GM19035 (cell line): ENCODE data around the gene TMEM62.
A peak's percentile ranks its signal among the peaks of the same experiment; 100 is the strongest.
"Not testable (repeated sequence)": the region's sequence is repeated elsewhere in the genome, so short reads cannot be mapped to it uniquely, and the experiment has no call there.

ENCODE experiments used
- ATAC-seq: cut with Tn5 transposase; IDR thresholded peaks from one replicate; pipeline ENCODE4 v1.9.1; 2021; ENCODE audit not compliant: unreplicated experiment

TMEM62 gene

DNA sequence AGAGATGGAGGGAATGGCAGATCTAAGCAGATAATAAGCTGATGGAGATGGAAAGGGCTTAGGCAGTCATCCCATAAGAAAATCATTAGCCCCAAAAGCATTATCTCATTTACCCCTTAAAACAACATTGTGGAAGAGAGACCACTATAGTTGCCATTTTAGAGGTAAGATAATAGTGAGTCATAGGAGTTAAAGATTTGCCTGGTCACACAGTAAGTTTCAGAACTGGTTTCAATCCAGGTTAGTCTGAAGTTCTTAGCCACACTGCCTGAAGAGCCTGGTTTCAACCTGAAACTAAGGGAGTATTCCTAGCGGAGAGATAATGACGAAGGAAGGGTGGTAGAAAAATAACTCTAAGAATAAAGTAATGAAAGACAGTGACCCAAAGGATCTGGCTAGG, 14.6 kb upstream of the TMEM62 start:
- no peak for ATAC-seq

- no peak for ATAC-seq
These were observed 11.5 kb upstream of the TMEM62 start for GRCh38 chr15:43121863-43122262.

GRCh38 chr15:43125100-43125661, 8.2 kb upstream of the TMEM62 start:
- no peak for ATAC-seq

DNA sequence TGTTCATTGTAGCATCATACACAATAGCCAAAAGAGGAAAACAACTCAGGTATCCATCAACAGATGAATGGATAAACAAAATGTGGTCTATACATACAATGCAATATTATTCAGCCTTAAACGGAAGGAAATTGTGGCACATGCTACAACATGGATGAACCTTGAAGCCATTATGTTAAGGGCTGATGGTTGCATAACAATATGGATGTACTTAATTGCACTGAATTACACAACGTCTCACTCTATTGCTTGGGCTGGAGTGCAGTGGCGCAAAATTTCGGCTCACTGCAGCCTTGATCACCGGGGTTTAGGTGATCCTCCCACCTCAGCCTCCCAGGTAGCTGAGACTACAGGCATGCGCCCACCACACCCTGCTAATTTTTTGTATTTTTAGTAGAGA, 7.0 kb upstream of the TMEM62 start:
- no peak for ATAC-seq

GRCh38 chr15:43127752-43128151, 5.6 kb upstream of the TMEM62 start:
- no peak for ATAC-seq

DNA sequence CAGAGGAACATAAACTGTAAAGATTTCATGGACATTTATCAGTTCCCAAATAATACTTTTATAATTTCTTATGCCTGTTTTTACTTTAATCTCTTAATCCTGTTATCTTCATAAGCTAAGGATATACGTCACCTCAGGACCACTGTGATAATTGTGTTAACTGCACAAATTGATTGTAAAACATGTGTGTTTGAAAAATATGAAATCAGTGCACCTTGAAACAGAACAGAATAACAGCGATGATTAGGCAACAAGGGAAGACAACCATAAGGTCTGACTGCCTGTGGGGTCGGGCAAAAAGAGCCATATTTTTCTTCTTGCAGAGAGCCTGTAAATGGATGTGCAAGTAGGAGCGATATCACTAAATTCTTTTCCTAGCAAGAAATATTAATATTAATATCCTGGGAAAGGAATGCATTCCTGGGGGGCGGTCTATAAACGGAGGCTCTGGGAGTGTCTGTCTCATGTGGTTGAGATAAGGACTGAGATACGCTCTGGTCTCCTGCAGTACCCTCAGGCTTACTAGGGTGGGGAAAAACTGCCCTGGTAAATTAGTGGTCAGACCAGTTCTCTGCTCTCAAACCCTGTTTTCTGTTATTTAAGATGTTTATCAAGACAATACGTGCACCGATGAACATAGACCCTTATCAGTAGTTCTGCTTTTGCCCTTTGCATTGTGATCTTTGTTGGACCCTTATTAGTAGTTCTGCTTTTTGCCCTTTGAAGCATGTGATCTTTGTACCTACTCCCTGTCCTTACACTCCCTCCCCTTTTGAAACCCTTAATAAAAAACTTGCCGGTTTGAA, 5.0 kb upstream of the TMEM62 start:
- not testable (repeated sequence) for ATAC-seq

- ATAC-seq = no peak
These were observed 4.4 kb upstream of the TMEM62 start for GRCh38 chr15:43128980-43129335.

- no peak for ATAC-seq
These were observed 456 bp upstream of the TMEM62 start for GRCh38 chr15:43132830-43133429.

GRCh38 chr15:43134157-43134635, 810 bp downstream of the TMEM62 start:
- ATAC-seq = peak; percentile 5

- ATAC-seq = no peak
These were observed 2.0 kb downstream of the TMEM62 start for GRCh38 chr15:43135351-43135750.

DNA sequence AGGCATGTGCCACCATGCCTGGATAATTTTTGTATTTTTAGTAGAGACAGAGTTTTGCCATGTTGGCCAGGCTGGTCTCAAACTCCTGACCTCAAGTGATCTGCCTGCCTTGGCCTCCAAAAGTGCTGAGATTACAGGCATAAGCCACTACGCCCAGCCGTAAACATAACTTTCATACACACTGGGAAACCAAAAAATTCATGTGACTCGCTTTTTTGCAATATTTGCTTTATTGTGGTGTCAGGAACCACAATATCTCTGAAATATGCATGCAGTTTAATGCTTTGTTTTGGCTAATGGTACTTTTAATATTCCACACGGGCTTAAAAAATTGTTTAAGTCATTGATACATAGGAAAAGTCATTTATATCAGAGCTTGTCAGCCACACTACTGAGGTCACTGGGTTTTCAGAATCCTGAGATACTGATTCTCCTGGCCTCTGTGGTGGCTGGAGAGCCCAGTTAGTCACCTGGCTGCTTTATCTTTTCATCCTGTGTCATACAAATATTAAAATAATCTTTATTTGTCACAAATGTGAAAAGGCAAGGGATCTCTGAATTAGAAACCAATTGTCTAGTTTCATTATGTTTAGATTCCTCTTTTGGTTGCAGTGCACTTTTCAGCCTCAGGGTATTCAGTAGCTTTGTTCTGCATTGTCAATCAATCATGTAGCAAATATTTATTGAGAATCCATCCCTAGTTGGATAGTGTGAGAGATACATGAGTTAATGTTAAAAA, 10.0 kb downstream of the TMEM62 start:
- ATAC-seq = no peak

DNA sequence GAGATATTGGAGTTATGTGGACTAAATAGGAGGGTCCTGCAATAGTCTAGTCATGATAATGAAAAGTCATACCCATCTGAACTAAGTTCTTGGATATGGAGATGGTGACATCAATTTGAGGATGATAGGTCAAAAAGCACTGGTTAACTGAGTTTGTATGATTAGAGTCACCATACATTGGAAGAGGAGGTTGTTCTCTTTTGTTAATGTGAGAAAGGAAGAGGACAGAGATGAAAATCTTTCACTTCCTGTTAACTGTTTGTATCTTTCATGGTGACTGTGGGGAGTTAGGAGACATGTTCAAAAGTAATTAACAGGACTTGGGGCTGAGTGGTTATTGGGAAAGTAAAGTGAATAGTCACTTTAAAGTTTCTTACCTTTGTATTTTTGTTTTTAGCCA, 11.1 kb downstream of the TMEM62 start:
- no peak for ATAC-seq

GRCh38 chr15:43146184-43146583, 12.8 kb downstream of the TMEM62 start:
- ATAC-seq = no peak

GRCh38 chr15:43150191-43150929, 17.0 kb downstream of the TMEM62 start:
- no peak for ATAC-seq

GRCh38 chr15:43151688-43152087, 18.3 kb downstream of the TMEM62 start:
- ATAC-seq = no peak

GRCh38 chr15:43153269-43153668, 19.9 kb downstream of the TMEM62 start:
- no peak for ATAC-seq

GRCh38 chr15:43165801-43166325, 32.5 kb downstream of the TMEM62 start:
- no peak for ATAC-seq

GRCh38 chr15:43167261-43167660, 33.9 kb downstream of the TMEM62 start:
- ATAC-seq = not testable (repeated sequence)

DNA sequence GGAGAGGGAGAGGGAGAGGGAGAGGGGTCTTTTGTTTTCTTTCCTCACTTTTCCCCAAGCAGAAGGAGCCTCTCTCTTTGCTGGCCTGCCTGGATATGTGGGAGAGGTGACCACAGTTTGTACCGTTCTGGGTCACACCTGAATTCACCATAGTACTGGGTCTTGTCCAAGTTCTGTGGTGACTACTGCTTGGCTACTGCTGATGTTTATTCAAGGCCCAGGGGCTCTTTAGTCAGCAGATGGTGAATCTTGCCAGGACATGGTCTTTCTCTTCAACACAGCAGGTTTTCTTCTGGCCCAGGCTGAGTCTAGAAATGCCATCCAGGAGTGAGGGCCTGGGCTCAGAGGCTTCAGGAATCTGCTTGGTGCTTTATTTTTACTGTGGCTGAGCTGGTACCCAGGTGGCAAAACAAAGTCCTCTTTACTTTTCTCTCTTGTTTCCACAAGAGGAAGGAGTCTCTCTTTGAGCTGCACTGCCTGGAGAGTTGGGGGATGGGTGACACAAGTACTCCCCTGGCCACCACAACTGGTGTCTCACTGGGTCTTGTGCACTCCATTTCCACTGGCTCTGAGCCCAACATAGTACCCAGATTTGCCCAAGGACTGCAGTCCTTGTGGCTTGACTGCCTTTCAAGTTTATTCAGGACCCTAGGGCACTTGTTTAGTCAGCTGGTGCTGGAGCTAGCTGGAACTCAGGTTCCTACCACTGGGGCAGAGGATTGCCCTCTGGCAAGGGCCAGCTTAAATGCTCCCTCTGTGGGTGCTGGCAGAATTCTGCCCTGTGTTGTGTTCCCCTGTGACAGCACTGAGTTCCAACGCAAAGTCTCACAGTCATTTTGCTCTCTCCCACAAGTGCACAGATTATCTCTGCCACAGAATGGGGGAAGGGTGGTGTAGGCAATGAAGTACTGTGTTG, 35.1 kb downstream of the TMEM62 start:
- no peak for ATAC-seq

GRCh38 chr15:43169888-43170287, 36.5 kb downstream of the TMEM62 start:
- no peak for ATAC-seq
